Measurements from ENCODE around the gene KCNH3.

- TF ChIP-seq GATA3 (IDR thresholded peaks at IDR 0.05; ENCODE audit: low read depth, low read length): no peak
- no peak for TF ChIP-seq GATA2 (IDR thresholded peaks at IDR 0.05; ENCODE audit: low read depth, low read length)
Observed at GRCh38 chr12:49496417-49497360, 42.1 kb upstream of the KCNH3 start.
